Activated CD8-positive, alpha-beta memory T cell treated with anti-CD3 and anti-CD28 coated beads, Interleukin-2, amount 50 U/mL, for 24 hours (primary cell): ENCODE results near the gene COL6A2.
"Not testable (repeated sequence)": the region's sequence is repeated elsewhere in the genome, so short reads cannot be mapped to it uniquely, and the experiment has no call there.

Experiments used
- DNase-seq: peaks from one replicate; pipeline ENCODE4 v3.0.0-alpha.2; 2020; ENCODE audit errors: extremely low read depth

The COL6A2 gene

DNA sequence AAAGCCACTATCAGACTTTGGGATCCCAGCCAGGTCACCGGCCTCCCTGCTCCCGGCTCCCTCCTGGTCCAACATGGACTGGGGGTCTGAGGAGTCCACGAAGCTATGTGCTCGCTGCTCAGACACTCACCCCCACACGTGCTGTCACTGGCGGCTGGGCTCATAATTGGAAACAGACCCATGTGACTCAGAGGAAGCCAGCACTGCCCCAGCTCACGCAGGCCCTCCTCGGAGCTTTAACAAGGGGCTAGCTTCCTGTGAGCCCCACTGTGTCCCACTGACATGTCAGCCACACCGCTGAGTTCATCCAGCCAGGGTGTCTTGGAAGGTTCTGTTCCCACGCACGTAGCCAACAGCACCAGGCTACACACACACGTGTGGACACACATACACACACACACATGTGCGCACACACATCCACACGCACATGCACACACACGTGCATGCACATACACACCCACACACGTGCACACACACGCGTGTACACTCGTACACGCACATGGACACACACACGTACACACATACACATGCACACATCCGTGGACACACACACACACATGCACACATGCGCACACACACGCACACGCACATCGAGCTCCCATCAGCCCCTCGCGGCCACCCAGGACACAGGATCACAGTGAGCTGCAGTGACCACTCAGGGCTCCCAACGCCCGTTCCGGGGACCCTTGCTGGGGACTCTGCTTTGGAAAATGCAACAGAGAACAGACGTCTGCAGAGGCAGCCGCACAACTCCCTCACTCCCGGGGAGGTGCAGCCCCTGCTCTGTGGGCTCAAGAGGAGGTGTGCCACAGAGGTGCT lies 18.4 kb upstream of the COL6A2 start:
- no peak for DNase-seq

DNA sequence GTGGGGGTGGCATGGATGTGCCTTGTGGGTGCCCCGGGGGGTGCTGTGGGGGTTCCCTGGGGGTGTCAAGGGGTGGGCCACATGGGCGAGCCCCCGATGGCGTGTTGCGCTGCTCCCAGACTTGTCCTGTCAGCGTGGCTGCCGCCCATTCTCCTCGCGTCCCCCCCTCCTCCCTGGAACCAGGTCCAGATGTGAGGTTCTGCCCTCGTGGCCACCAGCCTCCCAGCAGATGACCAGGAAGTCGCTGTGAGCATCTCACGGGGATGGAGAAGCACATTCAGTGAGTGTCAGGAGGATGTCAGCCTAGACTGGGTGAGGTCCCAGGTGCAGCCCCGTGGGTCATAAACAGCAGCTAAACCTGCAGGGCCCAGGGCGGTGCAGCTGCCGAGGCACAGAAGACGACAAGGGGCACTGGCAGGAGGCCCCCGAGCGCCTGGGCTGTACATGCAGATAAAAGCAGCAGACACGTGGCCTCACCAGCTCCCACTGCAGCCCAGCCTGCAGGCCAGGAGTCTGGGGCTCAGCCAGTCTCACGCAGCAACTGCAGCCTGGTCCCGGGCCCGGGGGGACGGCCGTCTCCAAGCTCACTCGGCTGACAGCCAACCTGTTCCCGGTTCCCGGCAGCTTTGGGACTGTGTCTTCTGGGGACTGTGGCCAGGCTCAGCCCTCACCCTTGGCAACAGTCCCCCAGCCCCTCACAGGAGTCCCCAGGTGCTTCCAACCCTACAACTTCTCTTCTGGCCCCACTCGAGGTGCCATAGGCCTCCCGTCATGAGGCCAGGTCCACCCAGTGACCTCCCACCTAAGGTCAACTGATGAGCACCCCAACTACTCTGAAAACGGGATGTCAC lies 17.5 kb upstream of the COL6A2 start:
- DNase-seq = no peak

- DNase-seq = no peak
Measured at GRCh38 chr21:46081022-46081861, 16.7 kb upstream of the COL6A2 start.

DNA sequence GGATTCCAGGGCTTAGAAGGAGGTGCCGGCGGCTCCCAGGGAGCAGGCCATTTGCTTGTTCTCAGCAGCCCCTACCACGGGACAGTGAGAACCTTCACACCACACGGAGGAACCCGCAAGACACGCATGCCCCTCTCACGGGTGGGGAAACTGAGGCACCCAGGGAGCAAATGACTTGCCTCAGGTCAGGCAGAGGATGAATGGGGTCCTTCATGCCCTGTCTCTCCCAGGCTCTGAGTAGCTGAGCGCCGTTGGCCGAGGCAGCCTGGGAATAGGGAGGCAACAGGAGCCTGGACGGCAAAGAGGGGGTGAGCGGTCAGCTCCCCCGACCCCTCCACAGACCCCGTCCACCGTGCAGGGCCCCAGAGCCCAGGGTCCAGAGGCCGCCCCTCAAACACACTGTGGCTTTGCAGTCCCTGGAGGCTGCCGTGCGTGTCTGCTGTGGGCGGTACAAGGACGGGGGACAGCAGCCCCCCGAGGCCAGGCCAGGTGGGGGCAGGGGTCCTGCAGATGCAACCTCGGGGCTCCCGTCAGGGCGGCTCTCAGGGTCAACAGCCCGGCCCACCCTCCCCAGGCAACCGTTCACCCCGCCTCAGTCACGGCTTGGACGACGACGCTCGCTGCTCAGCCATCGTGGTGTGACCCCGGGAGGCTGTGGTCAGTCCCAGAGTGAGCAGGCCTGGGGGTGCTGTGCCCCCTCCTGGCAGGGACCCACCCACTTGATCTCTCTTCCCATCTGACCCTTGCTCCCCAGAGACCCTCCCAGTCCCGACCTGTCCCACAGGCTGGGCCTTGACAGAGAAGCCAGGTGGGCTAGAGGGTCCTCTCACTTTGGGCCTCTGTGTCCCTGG lies 15.8 kb upstream of the COL6A2 start:
- DNase-seq = no peak

DNA sequence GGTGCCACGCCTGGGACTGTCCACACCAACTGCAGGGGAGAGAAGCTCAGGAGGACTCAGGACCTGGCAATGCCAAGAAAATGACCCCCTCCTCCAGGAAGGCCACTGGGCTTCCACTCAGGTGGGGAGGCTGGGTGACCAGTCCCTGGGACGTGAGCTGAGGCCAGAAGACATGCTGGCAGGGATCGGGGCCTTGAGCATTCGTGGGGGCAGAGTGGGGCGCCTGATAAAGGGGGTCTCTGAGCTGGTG lies 15.3 kb upstream of the COL6A2 start:
- DNase-seq = no peak

DNA sequence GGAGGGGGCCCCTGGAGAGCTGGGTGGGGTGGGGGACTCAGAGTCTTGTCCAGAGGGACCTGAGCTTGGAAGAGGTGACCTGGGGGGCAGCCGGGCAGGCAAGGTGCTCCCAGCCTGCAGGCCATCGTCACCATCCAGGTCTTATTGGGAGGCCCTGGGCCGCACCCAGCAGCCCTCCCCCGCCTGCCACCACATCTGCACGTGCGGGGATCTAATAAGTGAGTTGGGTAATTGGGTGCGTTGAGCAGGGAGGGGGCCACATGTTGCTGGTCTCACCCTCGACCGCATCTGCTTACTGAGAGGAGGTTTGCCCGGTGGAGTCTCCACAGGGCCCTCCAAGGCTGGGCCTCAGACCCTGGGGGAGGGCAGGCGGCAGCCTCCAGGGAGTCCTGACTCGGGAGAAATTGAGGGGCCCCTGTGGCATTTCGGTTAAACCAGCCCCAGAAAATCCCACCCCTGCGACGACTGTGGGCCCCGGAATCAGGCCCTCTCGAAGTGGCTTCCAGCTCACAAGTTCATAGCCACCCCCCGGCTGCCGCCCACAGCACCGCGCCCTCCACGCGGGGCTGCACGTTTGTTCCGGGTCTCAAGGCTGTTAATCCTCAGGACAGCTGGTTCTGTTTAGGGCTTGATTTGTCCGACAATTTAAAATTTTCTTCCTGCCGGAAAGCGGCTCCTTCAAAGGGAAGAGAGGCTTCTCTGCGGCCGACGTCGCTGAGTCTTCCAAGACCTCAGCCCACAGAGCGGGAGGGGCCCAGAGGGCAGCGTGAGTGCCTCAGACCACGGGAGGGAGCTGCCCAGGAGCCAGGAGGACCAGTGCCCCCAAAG lies 14.7 kb upstream of the COL6A2 start:
- no peak for DNase-seq

DNA sequence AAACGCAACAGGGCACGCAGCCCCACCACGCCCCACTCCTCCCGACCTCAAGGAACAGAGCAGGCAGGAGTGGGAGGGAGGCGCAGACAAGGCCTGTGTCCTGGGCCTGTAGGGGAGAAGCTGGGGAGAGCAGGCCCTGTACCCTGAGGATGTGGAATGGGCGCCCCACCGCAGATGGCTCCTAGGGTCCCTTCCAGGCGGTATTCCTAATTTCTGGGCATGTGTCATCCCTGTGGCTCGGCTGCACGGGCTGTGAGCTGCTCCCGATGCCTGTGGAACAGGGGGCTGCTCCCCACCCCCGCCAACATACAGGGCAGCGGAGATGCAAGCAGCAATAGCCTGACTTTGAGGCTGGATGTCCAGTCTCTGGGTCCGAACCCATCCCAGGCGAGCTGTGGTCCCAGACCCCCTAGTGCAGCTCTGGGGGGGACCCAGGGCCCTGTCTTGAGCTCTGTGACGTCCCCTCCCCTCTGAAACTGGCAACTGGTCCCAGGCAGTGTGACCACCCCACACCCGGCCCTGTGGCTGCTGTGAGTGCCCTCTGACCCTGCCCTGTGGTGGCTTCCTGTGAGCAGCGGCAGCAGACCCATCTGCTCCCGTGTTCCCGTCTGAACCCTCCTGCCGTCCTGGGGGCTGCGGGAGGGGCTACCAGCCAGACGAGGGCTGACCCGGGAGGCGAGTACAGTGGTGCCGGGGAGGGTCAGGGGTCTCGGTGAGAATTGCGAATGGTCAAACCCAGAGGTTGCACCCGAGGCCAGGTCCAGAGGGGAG lies 13.9 kb upstream of the COL6A2 start:
- DNase-seq = no peak

DNA sequence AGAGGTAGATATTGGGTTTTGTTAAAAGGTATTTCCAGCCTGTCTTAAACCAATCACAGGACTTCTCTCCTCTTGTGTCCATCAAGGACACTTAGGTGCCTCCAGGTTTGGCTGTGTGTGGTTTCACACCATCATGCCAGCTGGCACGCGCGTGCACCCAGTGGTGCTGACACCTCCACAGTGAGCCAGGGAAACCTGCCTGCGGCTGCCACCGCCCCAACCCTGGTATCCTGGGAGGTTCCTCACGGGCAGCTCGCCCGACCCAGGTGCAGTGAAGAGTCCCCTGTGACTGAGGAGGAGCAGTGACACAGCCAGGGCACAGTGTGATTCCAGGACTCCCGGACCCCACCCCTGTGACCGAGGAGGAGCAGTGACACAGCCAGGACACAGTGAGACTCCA lies 13.2 kb upstream of the COL6A2 start:
- DNase-seq = no peak

GRCh38 chr21:46085259-46085658 lies 12.7 kb upstream of the COL6A2 start:
- not testable (repeated sequence) for DNase-seq

DNA sequence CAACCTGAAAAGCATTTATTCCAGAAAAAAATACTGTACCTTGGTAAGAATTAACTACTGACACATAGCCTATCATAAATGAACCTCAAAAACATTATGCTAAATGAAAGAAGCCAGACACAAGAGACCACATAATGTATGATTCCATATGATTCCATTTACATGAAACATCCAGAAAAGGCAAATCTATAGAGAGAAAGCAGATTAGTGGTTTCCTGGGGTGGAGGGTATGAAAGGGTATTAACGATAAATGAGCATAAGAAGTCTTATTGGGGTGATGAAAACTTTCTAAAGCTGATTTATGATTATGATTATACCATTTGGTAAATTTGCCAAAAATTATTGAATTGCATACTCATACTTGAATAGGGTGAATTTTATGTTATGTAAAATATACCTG lies 10.3 kb upstream of the COL6A2 start:
- no peak for DNase-seq

DNA sequence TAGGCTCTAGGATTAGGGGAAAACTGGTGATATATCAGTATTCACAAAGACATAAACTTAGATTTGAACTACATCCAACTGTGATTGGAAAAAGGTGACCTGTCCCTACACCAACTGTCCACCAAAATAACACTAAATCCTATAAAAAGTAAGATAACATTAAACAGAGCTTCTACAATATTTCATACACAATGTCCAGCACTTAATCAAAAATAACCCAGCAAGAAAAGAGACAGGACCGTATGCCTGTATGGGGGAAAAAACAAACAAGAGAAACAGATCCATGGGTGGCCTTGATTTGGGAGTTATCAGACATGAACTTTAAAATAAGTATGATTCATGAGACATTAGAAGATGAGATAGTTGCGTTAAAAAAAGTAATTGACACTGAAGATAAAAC lies 9.7 kb upstream of the COL6A2 start:
- no peak for DNase-seq

DNA sequence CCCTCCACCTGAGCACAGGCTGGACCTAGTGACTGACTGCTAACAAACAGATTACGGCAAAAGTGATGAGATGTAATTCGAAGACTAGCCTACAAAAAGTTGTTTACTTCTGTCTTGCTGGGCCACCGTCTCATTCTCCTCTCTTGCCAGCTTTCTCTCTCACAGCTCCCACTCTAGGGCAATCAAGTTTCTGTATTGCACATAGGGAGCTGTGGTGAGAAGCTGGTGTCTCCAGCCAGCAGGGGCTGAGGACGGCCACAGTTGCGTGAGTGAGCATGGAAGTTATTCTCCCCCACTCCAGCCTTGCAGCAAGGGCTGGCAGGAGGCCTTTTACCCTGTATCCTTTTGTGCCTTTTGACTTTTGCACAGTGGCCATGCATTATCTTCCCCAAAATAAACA lies 8.6 kb upstream of the COL6A2 start:
- DNase-seq = no peak

- no peak for DNase-seq
Measured at GRCh38 chr21:46091118-46091517, 6.8 kb upstream of the COL6A2 start.

GRCh38 chr21:46091631-46092025 lies 6.3 kb upstream of the COL6A2 start:
- no peak for DNase-seq

- DNase-seq = no peak
Measured at GRCh38 chr21:46092026-46092764, 5.7 kb upstream of the COL6A2 start.

GRCh38 chr21:46092811-46093667 lies 4.9 kb upstream of the COL6A2 start:
- DNase-seq = no peak

- DNase-seq = no peak
Measured at GRCh38 chr21:46093668-46094400, 4.1 kb upstream of the COL6A2 start.
